ENCODE results near the gene LPO.

LPO gene

DNA sequence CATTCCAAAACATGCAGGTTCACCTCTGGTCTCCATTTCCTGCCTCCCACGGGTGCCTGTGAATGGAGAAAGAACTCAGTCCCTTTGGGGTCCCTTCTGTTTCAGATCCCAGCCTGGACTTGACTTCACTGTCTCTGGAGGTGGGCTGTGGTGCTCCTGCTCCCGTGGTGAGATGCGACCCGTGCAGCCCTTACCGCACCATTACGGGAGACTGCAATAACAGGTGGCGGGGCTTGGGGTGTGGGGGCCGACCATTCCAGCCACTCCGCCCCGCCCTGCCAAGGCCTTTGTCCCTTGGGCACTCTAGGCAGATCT, 10.5 kb downstream of the LPO start:
- Histone ChIP-seq H2AFZ (ENCODE audit: low read depth, low read length, severe bottlenecking) (no peak overlapping the region), H4K20me1 (ENCODE audit: low read depth, low read length) (no peaks in the 10 kb centered on the region), H3K9me3 (ENCODE audit: insufficient read depth, low read length) (no peaks in the 10 kb centered on the region), H3F3A (ENCODE audit: insufficient read depth) (no peaks in the 10 kb centered on the region), H3K4me3 (ENCODE audit: insufficient read depth, low read length, poor library complexity, severe bottlenecking) (no peak overlapping the region), H3K9ac (ENCODE audit: low read length) (no peak overlapping the region), H3K79me2 (ENCODE audit: insufficient read depth, low read length) (no peaks in the 10 kb centered on the region), H3K27me3 (ENCODE audit: low read length) (no peaks in the 10 kb centered on the region), H3K4me2 (ENCODE audit: low read depth, low read length, poor library complexity, severe bottlenecking) (no peak overlapping the region), H3K36me3 (ENCODE audit: low read length) (no peaks in the 10 kb centered on the region), H3K27ac (ENCODE audit: low read depth, low read length) (no peak overlapping the region), H3K9me2 (replicated peaks; ENCODE audit: insufficient read depth, low read length) (no peaks in the 10 kb centered on the region)
- TF ChIP-seq EZH2phosphoT487 (conservative IDR thresholded peaks at IDR 0.05; ENCODE audit: low read length) (no peak), CTCF (IDR thresholded peaks at IDR 0.05; ENCODE audit: insufficient read depth, low read length, poor library complexity, severe bottlenecking) (no peak)

- Histone ChIP-seq H3K36me3 (ENCODE audit: low read length) (no peaks in the 10 kb centered on the region), H3K4me3 (ENCODE audit: insufficient read depth, low read length, poor library complexity, severe bottlenecking) (no peak overlapping the region), H3K9me2 (replicated peaks; ENCODE audit: insufficient read depth, low read length) (no peaks in the 10 kb centered on the region), H2AFZ (ENCODE audit: low read depth, low read length, severe bottlenecking) (peak overlapping the region; percentile 92), H3K4me2 (ENCODE audit: low read depth, low read length, poor library complexity, severe bottlenecking) (peak overlapping the region; percentile 33), H3K9me3 (ENCODE audit: insufficient read depth, low read length) (no peaks in the 10 kb centered on the region), H3K9ac (ENCODE audit: low read length) (peak overlapping the region; percentile 22; the same call in 1 of the 2 replicates), H3K27ac (ENCODE audit: low read depth, low read length) (no peak overlapping the region), H4K20me1 (ENCODE audit: low read depth, low read length) (no peaks in the 10 kb centered on the region), H3K79me2 (ENCODE audit: insufficient read depth, low read length) (no peaks in the 10 kb centered on the region), H3F3A (ENCODE audit: insufficient read depth) (no peaks in the 10 kb centered on the region), H3K27me3 (ENCODE audit: low read length) (no peaks in the 10 kb centered on the region)
- peak; percentile 65 for TF ChIP-seq CTCF (IDR thresholded peaks at IDR 0.05; ENCODE audit: insufficient read depth, low read length, poor library complexity, severe bottlenecking)
- no peak for TF ChIP-seq EZH2phosphoT487 (conservative IDR thresholded peaks at IDR 0.05; ENCODE audit: low read length)
These were observed 11.1 kb downstream of the LPO start for GRCh38 chr17:58249270-58250133.

GRCh38 chr17:58250344-58251011, 12.1 kb downstream of the LPO start:
- H4K20me1 ChIP-seq (ENCODE audit: low read depth, low read length): no peaks in the 10 kb centered on the region
- peak overlapping the region; percentile 92 for H2AFZ ChIP-seq (ENCODE audit: low read depth, low read length, severe bottlenecking)
- H3K9ac ChIP-seq (ENCODE audit: low read length): no peak overlapping the region

More at GRCh38 chr17:58250344-58251011, 12.1 kb downstream of the LPO start:
- Histone ChIP-seq H3K79me2 (ENCODE audit: insufficient read depth, low read length) (no peaks in the 10 kb centered on the region), H3K4me3 (ENCODE audit: insufficient read depth, low read length, poor library complexity, severe bottlenecking) (no peak overlapping the region), H3K36me3 (ENCODE audit: low read length) (no peaks in the 10 kb centered on the region), H3K9me2 (replicated peaks; ENCODE audit: insufficient read depth, low read length) (no peaks in the 10 kb centered on the region), H3K4me2 (ENCODE audit: low read depth, low read length, poor library complexity, severe bottlenecking) (no peak overlapping the region), H3F3A (ENCODE audit: insufficient read depth) (no peaks in the 10 kb centered on the region), H3K9me3 (ENCODE audit: insufficient read depth, low read length) (no peaks in the 10 kb centered on the region), H3K27me3 (ENCODE audit: low read length) (no peaks in the 10 kb centered on the region), H3K27ac (ENCODE audit: low read depth, low read length) (no peak overlapping the region)
- no peak for TF ChIP-seq EZH2phosphoT487 (conservative IDR thresholded peaks at IDR 0.05; ENCODE audit: low read length)
- TF ChIP-seq CTCF (IDR thresholded peaks at IDR 0.05; ENCODE audit: insufficient read depth, low read length, poor library complexity, severe bottlenecking): no peak

All from SU-DHL-6 (cell line).